Heart right ventricle (tissue), 16 donors: ENCODE measurements around the gene TTC23. TPM values are rescaled to one million over a fixed set of nuclear protein-coding genes. Genes with fewer than 3 reads are reported as not detected.
A peak's percentile ranks its signal among the peaks of the same experiment; 100 is the strongest.

Experiments
- ATAC-seq, 8 donors: fragments of 200-7000 bp; cut with Tn5 transposase; one replicate each; pipeline ENCODE4 v1.9.1; 2020; ENCODE audit warnings: mild to moderate bottlenecking in 8 of 8, moderate library complexity in 8 of 8, moderate number of reproducible peaks in 1 of 8
- DNase-seq, 2 donors: peaks; one replicate each; pipeline ENCODE4 v3.0.0-alpha.2; 2020
- H3K27ac ChIP-seq, 10 donors: fragments of 200-600 bp; sonication (generic) in 2 of 10; one replicate each; pipeline versions ENCODE4 v1.5.0 to v1.8.0; 2020 to 2022; ENCODE audit warnings: mild to moderate bottlenecking in 3 of 10
- H3K27me3 ChIP-seq, 7 donors: fragments of 200-600 bp; one replicate each; pipeline ENCODE4 v1.8.0; 2021 to 2022; ENCODE audit warnings: mild to moderate bottlenecking in 2 of 7
- H3K36me3 ChIP-seq, 9 donors: fragments of 200-600 bp; sonication (generic) in 1 of 9; one replicate each; pipeline versions ENCODE4 v1.5.0 to v1.8.0; 2020 to 2022; ENCODE audit warnings: mild to moderate bottlenecking in 2 of 9
- H3K4me1 ChIP-seq, 9 donors: fragments of 200-600 bp; sonication (generic) in 1 of 9; one replicate each; pipeline versions ENCODE4 v1.5.0 to v1.8.0; 2020 to 2022; ENCODE audit warnings: mild to moderate bottlenecking in 4 of 9
- H3K4me3 ChIP-seq, 10 donors: fragments of 200-600 bp; sonication (generic) in 2 of 10; one replicate each; pipeline versions ENCODE4 v1.5.0 to v1.8.0; 2020 to 2022; ENCODE audit warnings: mild to moderate bottlenecking in 7 of 10, moderate library complexity in 2 of 10
- H3K9me3 ChIP-seq, 11 donors: fragments of 200-600 bp in 10 of 11; sonication (generic) in 2 of 11; one replicate each; pipeline versions ENCODE4 v1.5.0 to v1.8.0; 2013 to 2022; ENCODE audit warnings: mild to moderate bottlenecking in 2 of 11, control low read depth in 1 of 11, moderate library complexity in 1 of 11
- WGBS, 2 donors: extraction: QIAGEN DNeasy Blood & Tissue Kit; methylation state at CpG; one replicate each; pipeline ENCODE4 v1.1.7; 2013; ENCODE audit warnings: inconsistent platforms in 1 of 2; 5-methylcytosine and 5-hydroxymethylcytosine counted together
- intact Hi-C, 10 donors: fragments of 100-400 bp; cut with DNase I; formaldehyde crosslinking; loops; one replicate each; pipeline versions ENCODE4 v1.11.1 to v1.14.2; 2022
- polyA plus RNA-seq, 2 donors: library from polyadenylated mRNA; stranded (reverse); fragments of 200-250 nt; gene quantifications; one replicate each; pipeline ENCODE4 v1.2.3, GENCODE V29; 2013
- total RNA-seq, 10 donors: library from RNA; stranded (reverse); fragmentation: NEBNext Ultra II Directional in 3 of 10; extraction: Animal tissue kit (Norgen Biotek cat#: 25700) in 3 of 10; gene quantifications; one replicate each; pipeline versions ENCODE4 v1.2.1 to v1.2.4, GENCODE V29; 2021 to 2023
- TF ChIP-seq, protein P1 (sequence below), 9 donors: fragments of 200-600 bp; sonication (generic) in 2 of 9; IDR thresholded peaks; one replicate each; pipeline versions ENCODE4 v1.5.0 to v1.8.0; 2021 to 2022; ENCODE audit warnings: antibody characterized with exemption in 9 of 9, mild to moderate bottlenecking in 5 of 9, moderate library complexity in 1 of 9
- donor health status: Arrhythmogenic right ventricular cardiomyopathy.
- donor health status: ischemic (EF 13 %, LVEDD 7.1; RV severe dilation, severe dysfunction).
- donor health status: healthy with polysubstance abuse.
- donor health status: DM: no; HTN: yes; CAD: no.
- donor health status: DM: no; HTN: no; CAD: no.
- donor health status: ischemic (EF 25% LVEDD 6.9; RV normal size, moderate dysfunction).
- donor health status: ischemic (EF 25% LVEDD 5.7; RV mildly dilated, moderate dysfunction).
- donor health status: healthy.
- donor health status: DM: yes; HTN: yes; CAD: no.
- donor health status: Ischemic cardiomyopathy.
- donor health status: ischemic (EF 35%, LVEDD 5.7; RV mildly dilated, moderate dysfunction).
- donor health status: nonischemic (EF 11% LVEDD 7.7; RV severe dilation, severe dysfunction).
- donor health status: DM: yes; HTN: yes; CAD: no.
- donor health status: PGD.
- donor health status: ischemic (EF 29% LVEDD 5.4; RV normal size, mild dysfunction).
- donor health status: nonischemic (EF 23%, LVEDD 6.1; RV moderate dilation, normal function).

TTC23 gene
- total and polyA plus RNA-seq, 12 donors, result 6.0 to 16.9 (median 10.9) TPM

DNA sequence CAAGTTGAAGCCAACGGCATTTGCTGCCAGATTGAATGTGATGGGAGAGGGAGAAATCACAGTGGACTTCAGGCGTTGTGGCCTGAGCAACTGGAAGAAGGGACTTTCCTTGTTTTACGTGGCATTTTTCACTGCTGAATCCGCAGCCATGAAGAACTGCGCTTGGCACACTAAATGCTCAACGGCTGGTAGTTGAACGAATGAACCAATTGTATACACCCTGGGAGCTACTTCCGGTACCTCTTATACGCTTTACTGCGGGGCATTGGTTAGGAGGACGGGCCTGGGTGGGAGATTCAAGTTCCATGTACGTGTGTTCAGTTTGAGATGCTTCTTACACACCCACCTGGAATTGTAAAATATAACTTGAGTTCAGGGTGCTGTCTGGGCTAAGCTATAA is 139.3 kb downstream of the TTC23 start:
- H3K36me3 ChIP-seq, result peaks cover 0 to 21% (median 0%) of the 10 kb centered on the region in 9 donors

DNA sequence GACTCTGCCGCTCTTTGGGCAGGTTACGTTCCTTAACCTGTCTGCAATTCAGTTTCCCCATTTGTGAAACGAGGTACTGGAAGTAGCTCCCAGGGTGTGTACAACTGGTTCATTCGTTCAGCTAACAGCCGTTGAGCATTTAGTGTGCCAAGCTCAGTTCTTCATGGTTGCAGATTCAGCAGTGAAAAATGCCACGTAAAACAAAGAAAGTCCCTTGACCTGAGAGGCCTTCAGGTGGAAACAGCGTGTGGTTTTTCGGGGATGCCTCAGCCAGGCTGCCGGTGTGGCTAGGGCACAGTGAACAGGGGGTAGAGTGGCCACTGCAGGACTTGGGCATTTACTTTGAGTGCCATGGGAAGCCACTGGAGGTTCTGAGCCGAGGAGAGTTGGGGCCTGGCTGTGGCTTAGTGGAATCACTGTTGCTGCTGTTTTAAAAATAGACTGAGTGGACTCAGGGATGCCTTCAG is 139.8 kb downstream of the TTC23 start:
- peaks cover 0 to 82% (median 50%) of the 10 kb centered on the region in 9 donors for H3K4me1 ChIP-seq
- no peaks in the 10 kb centered on the region for H3K9me3 ChIP-seq
- H3K27me3 ChIP-seq, result peaks cover 0 to 29% (median 0%) of the 10 kb centered on the region in 7 donors
- WGBS, 2 donors, result 61 to 67% methylated on average over 10 of the region's 10 CpGs
- peak overlapping the region in 5 of 10 donors; percentile 1 to 13 (median 5) for H3K4me3 ChIP-seq
- ATAC-seq, result peak in 2 of 8 donors; percentile 17 to 25
- H3K36me3 ChIP-seq, result peaks cover 0 to 16% (median 0%) of the 10 kb centered on the region in 9 donors
- TF ChIP-seq, protein P1, sequence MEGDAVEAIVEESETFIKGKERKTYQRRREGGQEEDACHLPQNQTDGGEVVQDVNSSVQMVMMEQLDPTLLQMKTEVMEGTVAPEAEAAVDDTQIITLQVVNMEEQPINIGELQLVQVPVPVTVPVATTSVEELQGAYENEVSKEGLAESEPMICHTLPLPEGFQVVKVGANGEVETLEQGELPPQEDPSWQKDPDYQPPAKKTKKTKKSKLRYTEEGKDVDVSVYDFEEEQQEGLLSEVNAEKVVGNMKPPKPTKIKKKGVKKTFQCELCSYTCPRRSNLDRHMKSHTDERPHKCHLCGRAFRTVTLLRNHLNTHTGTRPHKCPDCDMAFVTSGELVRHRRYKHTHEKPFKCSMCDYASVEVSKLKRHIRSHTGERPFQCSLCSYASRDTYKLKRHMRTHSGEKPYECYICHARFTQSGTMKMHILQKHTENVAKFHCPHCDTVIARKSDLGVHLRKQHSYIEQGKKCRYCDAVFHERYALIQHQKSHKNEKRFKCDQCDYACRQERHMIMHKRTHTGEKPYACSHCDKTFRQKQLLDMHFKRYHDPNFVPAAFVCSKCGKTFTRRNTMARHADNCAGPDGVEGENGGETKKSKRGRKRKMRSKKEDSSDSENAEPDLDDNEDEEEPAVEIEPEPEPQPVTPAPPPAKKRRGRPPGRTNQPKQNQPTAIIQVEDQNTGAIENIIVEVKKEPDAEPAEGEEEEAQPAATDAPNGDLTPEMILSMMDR (IDR thresholded peaks at IDR 0.05), result no peak
- no peak for DNase-seq
- intact Hi-C loops, result loop anchor here in 4 of 10 donors (5.0 to 10.0 kb wide), 3 partner anchors 33 to 625 kb away; partner anchors contain the start of gene LYSMD4 (in 1 of the 4)
- H3K27ac ChIP-seq, result peak overlapping the region in 9 of 10 donors; percentile 24 to 95 (median 79)

More for the DNA sequence above, 139.3 kb downstream of the TTC23 start:
- peaks cover 0 to 87% (median 54%) of the 10 kb centered on the region in 9 donors for H3K4me1 ChIP-seq
- intact Hi-C loops, result loop anchor here in 1 of 10 donors (5.0 kb wide), 1 partner anchor 62 kb away; no protein-coding TSS in a partner anchor
- TF ChIP-seq, protein P1 (IDR thresholded peaks at IDR 0.05), result no peak
- H3K4me3 ChIP-seq, result peak overlapping the region in 5 of 10 donors; percentile 1 to 13 (median 5)
- DNase-seq, result no peak
- 67 to 69% methylated on average over 12 of the region's 12 CpGs for WGBS, 2 donors
- H3K9me3 ChIP-seq, result no peaks in the 10 kb centered on the region
- no peak for ATAC-seq
- H3K27ac ChIP-seq, result peak overlapping the region in 9 of 10 donors; percentile 24 to 95 (median 79)
- peaks cover 0 to 24% (median 0%) of the 10 kb centered on the region in 7 donors for H3K27me3 ChIP-seq

DNA sequence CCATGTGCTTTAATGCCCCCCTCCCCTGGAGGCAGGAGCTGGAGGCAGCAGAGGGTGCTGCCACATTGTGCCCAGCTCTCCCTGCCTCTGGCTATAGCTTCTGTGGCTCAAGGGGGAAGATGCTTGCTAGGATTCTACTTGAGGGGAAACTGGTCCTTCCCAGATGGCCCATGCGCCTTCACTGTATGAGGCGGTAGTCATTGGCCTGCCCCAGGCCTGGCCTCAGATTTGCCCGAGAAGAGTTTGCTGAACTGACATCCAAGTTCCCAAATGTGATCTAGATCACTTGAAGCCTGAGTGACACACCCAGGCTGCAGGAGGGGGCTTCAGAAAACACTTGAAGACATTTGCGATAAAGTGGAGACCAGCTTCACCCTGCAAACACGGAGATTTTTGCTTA is 140.4 kb downstream of the TTC23 start:
- DNase-seq (no peak), ATAC-seq (no peak)
- H3K9me3 ChIP-seq, result no peaks in the 10 kb centered on the region
- WGBS, 2 donors, result 82 to 84% methylated on average over 5 of the region's 5 CpGs
- TF ChIP-seq, protein P1 (IDR thresholded peaks at IDR 0.05), result no peak
- peaks cover 0 to 76% (median 45%) of the 10 kb centered on the region in 9 donors for H3K4me1 ChIP-seq
- intact Hi-C loops, result loop anchor here in 4 of 10 donors (5.0 to 10.0 kb wide), 3 partner anchors 33 to 626 kb away; partner anchors contain the start of gene LYSMD4 (in 1 of the 4)
- H3K27me3 ChIP-seq, result peaks cover 0 to 30% (median 0%) of the 10 kb centered on the region in 7 donors
- H3K4me3 ChIP-seq, result peak overlapping the region in 2 of 10 donors; percentile 1 to 9
- H3K36me3 ChIP-seq, result peaks cover 0 to 10% (median 0%) of the 10 kb centered on the region in 9 donors
- H3K27ac ChIP-seq, result peak overlapping the region in 8 of 10 donors; percentile 0 to 95 (median 79)

DNA sequence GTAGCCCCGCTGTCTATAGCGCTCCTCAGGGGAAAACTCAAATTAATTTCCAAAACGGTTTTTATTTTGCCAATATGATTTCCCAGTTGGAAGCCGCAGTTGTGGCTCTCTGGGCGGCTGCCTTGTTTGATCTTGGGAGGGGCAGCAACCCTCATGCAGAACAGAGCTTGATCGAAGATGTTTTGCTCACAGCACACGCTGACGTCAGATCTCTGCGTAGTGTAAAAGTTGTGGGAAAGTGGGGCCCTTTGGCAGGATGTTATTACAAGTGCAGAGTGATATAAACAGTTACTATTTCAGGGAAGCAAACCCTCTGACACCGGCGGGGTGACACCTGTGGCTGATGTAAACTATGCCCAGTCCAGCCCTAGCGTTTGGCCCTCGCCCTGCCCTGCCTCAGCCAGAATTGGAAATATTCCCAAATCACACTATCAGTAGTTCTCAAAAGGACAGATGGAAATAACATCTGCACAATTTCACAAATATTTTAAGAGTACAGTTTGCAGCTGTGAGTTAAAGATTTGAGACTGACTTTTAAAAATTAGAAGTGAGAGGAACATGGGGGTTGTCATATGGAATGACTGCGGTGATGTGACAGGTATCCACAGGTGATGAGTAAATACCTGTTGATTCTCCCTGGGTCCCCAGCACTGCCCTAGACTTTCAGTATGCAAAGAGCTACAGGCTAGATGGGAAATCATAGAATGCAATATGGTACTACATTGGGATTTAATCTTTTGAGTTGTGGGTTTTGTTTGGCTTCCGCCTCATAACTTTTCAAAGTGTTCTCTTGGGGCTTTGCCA is 142.8 kb downstream of the TTC23 start:
- Histone ChIP-seq H3K36me3 (peaks cover 0 to 4% (median 0%) of the 10 kb centered on the region in 9 donors), H3K9me3 (no peaks in the 10 kb centered on the region), H3K27me3 (peaks cover 0 to 49% (median 5%) of the 10 kb centered on the region in 7 donors), H3K27ac (peak overlapping the region; percentile 57 to 95 (median 92)), H3K4me3 (peak overlapping the region; percentile 37 to 81 (median 72)), H3K4me1 (peaks cover 0 to 58% (median 37%) of the 10 kb centered on the region in 9 donors)
- intact Hi-C loops, result loop anchor here in 4 of 10 donors (2.0 to 10.0 kb wide), 4 partner anchors 36 to 628 kb away; partner anchors contain the start of gene LYSMD4 (in 1 of the 4)
- 17 to 21% methylated on average over 15 of the region's 15 CpGs for WGBS, 2 donors
- DNase-seq (peak; percentile 55 to 71), ATAC-seq (peak; percentile 34 to 79 (median 72))
- TF ChIP-seq, protein P1 (IDR thresholded peaks at IDR 0.05), result no peak
